ENCODE measurements around the gene CDK13.

Gene CDK13

DNA sequence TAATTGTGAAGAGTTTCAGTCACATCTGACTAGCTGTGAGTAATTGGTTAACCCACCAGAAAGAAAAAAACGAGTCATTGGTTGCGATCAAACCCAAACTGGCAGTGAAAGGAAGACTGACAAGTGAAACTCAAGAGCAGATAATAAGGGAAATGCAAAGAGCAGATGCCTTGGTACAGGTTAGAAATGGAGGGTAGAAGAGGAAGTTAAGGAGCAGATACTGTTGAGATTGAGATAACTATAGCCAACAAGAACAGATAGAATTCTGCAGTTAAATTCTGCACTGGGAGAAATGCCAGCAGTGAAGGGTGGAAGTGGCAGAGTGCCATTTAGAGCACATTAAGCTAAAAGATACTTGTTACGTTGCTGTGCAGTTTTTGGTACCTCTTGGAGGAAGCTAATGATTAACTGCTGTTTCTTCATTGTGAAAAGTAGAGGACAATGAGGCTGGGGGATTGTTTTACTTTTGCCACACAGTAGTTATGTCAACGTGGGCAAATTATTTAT, 65.8 kb downstream of the CDK13 start:
- no peak for DNase-seq

DNA sequence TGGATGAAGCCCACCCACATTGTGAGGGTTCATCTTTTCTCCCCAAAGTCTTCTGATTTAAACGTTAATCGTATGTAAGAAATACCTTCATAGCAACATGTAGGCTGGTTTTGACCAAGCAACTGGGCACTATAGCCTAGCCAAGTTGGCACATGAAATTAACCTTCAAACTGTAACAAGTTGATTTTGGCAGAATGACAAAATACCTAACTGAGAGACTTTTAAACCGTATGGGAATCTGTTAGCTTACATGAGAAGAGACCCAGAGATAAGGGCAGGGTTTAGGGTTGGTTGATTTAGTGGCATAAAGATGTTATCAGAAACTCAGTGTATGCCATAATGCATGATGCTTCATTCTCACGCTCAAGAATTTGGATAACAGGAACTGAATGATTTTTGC, 69.5 kb downstream of the CDK13 start:
- no peak for DNase-seq

DNA sequence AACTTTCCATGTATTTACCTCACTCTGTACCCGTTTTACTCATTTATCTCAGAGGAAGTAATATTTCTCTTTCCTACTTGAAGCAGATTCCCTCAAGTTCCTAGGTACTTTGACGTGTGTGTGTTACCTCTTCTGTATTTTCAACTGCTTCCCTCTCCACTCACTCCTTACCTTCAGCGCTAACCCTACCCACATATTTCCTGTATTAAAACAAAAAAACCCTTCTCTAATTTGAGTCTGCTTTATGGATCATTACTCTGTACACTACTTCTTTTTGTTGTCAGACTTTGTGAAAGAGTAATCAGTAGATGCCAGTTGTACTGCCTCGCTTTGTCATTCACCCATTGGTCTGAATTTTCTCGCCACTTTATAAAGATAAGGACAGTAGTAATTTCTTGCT, 74.0 kb downstream of the CDK13 start:
- DNase-seq, result no peak

DNA sequence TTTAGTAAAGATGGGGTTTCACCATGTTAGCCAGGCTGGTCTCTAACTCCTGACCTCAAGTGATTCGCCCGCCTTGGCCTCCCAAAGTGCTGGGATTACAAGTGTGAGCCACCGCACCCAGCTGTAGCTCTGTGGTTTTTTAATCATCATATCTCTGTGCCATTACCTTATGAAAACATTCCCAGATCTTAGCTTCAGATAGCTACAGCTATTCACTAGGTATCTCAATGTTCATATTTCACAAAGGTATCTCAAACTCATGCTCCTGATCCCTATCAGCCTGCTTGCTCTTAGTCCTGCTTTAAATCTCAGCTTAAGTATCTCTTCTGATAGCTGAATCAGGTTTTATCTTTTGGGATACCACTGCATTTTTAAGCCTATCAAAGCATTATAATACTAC, 74.8 kb downstream of the CDK13 start:
- DNase-seq, result no peak

DNA sequence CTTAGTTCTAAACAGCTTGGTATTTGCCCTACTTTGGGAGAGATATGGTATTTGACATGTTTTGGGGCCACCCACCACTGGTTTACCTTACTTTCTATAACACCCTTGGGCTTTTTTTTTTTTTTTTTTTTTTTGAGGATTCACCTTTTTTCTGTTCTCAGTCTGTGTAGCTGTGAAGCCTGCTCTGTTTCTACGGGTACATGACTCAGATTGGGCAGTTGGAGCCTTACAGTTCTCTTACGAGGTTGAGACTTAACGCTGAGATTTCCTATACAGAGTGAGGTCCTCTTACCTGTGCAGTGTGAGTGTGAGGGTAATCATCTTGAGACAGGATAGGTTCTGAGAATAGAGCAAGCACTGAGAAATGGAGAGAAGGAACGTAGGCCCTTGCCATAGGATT, 77.5 kb downstream of the CDK13 start:
- no peak for DNase-seq

DNA sequence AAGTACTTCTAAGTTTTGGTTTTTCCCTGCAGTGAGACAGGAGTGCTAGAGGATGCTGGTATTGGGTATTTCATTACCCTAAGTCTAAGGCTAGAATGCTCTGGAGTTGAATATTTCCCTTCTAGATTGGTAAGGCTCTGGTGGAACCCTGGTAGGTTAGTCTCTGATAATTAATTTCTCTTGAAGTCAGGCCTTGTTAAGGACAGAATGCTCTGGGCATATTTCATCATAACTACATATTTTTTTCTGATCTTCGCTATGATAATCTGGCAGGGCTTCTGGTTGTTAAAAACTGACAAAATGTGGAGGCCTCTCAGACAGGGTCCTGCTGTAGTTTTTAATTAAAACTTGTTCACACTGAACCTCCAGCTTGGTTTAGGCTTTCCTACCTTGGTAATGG, 83.8 kb downstream of the CDK13 start:
- DNase-seq, result no peak

DNA sequence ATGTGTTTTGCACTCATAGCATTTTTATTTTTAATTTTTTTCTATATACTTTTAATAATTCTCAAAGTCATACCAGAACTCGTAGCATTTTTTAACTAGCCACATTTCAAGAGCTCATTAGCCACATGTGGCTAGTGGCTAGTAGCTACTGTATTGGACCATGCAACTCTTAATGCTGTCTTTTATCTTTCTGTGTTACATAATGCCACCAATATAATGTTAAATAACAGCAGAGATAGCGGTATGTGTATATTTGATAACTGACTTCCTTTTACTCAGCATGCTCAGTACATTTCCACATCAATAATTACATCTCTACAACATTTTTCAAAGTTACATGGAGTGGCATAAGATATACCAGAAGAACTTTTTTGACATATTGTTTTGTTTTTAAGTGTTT, 91.4 kb downstream of the CDK13 start:
- no peak for DNase-seq

DNA sequence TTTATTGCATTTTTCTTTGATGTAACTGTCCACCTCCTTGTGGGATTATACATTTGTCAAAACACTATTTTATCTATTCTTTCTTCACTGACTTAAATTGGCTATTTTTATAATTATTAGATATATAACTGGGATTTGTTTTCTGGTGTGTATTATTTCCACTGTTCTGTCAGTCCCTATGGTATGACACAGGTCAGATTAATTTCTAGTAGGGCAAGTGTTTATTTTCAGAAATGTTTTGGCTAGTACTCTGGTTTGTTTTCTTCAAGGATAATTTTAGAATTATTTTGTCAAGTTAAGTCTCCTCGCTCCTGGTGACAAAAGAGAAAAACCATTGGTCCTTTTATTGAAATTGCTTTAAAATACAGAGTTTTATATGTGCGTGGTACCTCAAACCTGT, 93.1 kb downstream of the CDK13 start:
- no peak for DNase-seq

DNA sequence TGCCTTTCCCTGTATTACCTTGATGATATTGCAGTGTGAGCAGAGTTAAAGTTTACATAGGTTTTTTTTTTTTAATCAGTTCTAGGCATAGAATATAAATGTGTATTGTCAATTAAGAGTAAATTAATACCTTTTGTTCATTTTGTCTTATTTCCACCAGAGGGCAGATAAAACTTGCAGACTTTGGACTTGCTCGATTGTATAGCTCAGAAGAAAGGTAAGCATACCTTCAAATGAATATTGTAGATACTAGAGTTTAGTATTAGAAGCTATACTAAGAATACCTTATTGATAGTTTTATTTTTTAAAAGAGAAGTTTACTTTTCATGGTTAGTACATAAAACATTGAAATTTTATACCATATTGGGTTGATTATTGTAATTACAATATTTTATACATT, 97.6 kb downstream of the CDK13 start:
- DNase-seq, result no peak

DNA sequence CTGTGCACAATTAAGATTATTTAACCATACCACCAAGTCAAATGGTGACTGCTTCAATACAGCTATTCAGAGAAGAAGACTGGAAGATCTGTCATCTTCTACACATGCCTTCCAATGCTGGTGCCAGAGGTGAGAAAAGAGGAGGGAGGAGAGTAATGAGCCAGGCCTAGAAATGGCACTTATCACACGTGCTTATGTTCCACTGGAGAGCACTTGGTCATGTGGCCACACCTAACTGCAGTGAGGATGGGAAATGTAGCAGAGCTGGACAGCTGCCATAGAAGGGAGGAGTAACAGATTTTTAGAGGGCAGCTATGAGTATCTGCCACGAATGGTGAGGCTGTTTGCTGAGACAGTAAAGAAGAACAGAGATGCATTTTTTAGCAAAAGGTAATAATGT, 107.2 kb downstream of the CDK13 start:
- DNase-seq, result no peak

DNA sequence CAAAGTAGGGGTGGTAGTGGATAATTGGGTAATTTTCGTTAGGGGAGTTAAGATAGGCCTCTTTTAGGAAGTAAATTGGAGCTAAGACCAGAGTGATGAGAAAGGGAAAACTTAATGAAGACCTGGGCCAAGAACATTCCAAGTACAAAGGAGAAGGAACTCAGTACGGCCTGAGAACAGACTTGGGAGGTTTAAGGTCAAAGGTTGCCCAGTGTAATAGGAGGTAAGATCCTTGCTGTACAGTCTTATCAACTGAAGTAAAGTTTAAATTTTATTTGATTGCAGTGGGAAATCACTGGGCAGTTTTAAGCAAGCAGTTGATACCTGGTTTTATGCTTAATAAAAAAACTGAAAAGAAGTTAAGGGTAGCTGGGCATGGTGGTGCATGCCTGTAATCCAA, 108.0 kb downstream of the CDK13 start:
- no peak for DNase-seq

DNA sequence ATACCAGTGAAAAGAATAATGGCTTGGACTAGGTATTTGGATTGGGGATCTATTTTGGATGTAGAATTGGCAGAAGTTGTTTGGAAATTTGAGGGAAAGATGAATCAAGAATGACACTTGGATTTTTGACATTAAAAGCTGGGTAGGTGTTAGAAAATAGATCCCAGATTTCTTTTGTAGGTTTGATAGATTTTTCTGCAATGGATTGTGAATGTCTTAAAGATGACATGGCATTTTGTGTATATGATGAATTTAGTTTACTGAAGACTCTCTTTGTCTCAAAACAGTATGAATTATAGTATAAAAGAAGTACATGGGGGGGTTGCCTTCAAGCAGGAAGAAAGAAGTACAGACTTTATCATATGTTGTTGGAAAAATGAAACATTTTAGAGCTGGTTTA, 108.6 kb downstream of the CDK13 start:
- DNase-seq, result no peak

DNA sequence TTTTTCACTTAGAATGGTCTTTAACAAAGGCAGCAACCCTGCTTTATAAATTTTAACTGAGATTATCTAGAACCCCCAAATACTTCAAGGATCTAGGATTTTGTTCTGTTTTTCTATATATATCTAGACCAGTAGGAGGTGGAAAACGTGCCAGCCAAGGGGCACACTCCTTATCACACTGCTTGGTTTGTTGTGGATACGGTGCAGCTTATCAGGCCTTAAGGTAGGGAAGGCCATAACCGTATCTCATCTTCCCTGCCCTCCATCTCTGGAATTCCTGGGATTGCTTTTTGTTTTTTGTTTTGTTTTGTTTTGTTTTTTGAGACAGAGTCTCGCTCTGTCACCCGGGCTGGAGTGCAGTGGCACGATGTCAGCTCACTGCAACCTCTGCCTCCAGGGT, 109.0 kb downstream of the CDK13 start:
- no peak for DNase-seq

DNA sequence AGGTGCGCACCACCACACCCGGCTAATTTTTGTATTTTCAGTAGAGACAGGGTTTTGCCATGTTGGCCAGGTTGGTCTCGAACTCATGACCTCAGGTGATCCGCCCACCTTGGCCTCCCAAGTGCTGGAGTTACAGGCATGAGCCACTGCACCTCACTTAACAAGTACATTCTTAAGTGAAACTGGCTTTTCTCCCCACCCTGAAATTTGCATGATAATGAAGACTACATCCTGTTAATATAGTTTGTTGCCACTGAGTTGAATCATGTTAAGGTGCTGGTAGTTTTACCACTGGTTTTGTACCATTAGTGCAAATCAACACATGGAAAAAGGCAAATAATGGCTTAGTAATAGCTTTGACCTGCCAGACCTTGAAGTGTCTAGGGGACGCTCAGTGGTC, 122.2 kb downstream of the CDK13 start:
- DNase-seq, result no peak

DNA sequence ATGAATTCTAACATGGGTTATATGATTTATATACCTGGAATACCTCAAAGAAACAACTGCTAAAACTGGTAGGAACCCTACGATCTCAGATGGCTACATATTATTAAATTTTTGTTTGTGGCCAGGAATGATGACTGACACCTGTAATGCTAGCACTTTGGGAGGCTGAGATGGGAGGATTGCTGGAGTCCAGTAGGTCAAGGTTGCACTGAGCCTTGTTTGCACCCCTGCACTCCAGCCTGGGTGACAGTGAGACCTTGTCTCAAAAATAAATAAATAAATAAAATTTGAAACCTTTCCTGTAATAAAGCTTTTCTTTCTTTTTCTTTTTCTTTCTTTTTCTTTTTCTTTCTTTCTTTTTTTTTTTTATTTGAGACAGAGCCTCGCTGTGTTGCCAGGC, 123.2 kb downstream of the CDK13 start:
- no peak for DNase-seq

DNA sequence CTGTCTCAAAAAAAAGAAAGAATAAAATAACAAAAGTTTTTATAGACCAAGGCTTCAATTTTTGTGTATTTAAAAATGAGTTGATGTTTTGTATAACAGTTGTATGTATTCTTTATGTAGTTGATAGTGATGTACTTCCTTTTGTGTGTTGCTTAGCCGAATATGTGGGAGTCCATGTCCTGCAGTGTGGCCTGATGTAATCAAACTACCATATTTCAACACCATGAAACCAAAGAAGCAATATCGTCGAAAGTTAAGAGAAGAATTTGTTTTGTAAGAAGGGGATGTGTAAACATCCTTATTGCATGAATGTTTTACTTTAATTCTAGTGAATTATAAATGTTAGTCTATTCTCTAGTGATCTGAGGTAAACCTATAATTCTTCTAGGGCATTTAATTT, 127.8 kb downstream of the CDK13 start:
- DNase-seq, result no peak

DNA sequence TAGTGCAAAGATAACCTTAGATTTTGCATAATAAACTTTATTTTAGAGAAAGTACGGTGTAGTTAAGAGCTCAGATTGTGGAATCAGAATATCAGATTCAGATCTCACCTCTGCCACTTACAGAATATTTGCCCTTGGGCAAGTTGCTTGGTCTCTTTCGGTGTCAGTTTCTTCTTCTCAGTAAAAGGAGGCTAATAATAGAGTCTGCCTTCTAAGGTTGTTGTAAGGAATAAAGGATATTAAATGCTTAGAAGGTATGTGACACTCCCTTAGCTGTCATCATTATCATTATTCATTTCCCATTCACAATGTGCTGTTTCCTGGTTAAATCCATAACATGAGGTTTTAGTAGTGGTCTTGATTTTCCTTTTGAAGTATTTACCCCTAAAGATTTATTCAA, 142.1 kb downstream of the CDK13 start:
- no peak for DNase-seq

DNA sequence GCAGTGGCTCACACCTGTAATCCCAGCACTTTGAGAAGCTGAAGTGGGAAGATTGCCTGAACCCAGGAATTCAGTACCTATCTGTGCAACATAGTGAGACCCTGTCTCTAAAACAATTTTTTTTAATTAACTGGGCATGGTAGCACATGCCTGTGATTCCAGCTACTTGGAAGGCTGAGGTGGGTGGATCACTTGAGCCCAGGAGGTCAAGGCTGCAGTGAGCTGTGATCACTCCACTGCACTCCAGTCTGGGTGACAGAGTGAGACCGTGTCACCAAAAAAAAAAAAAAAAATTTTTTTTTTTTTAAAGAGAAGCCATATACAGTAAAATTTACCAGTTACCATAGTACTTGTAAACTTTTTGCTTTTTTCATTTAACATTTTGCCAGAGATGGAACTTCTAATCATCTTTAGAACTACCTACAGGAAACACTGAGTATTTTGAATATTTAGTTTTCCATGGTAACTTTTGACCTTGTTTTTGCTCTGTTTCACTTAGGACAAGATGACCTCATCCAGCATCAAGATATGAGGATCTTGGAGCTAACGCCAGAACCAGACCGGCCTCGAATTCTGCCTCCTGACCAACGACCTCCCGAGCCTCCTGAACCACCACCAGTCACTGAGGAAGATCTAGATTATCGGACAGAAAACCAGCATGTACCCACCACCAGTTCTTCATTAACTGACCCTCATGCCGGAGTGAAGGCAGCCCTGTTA, 143.7 kb downstream of the CDK13 start:
- DNase-seq, result no peak

DNA sequence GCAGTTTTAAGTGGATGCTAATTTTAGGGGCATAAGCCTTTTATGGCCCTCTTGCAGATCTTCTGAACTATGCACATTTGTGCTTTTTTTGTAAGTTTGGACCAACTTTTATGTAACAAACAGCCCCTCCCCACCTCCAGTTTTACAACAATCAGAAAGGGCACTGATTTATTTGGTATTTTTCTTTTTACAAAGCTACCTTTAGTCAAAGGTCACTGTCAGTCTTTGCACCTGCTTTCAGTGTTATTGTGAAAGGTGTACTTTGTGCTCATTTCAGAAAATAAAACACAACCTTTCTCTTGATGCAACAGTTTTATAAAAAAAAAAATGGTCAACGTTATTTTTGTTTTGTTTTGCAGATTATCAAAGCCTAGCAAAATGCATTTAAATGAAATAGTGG, 145.2 kb downstream of the CDK13 start:
- no peak for DNase-seq

DNA sequence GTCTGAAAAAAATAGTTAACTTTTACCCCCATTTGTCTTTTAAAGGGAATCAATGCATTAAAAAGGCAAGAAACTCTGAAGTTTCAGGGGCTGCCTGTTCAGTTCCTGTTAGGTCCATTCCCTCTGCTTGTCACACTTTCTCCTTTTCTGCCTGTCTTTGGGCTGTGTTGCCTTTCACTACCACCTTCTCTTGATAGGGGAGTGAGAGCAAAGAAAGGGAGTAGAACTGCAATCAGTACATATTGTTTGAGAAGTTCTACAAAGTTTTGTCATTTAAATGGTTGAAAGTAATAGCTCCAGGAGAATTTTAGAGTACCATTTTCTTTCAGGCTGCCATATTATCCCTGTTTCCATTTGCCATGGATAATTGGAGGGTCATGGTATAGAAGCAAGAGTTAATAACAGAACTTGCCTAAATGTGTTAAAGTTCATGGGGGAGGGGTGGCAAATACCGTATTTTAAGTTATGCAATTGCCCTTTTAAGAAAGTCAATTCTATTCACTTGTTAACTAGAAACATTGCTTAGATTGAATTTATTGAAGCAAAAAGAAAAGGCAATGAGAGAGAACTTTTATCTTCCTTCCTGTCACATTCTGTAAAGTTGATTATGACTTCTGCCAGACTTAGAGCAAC, 145.8 kb downstream of the CDK13 start:
- no peak for DNase-seq

DNA sequence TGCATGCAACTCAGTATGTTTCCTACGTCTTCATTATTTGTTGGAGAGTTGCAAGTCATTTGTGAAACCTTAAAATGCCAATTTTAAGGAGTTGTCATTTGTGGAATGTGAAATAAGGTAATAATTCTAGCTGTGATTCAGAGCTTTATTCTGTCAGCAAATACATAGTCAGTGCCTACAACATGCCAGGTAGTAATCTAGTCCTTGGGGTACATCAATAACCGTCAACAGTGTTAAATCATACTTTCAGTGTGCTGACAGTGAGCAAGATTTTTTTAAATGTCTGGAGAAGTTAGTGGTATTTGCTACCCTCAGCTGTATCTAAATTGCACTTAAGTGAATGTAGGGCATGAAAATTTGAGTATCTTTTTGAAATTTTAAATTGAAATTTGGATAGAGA, 147.7 kb downstream of the CDK13 start:
- DNase-seq, result no peak

DNA sequence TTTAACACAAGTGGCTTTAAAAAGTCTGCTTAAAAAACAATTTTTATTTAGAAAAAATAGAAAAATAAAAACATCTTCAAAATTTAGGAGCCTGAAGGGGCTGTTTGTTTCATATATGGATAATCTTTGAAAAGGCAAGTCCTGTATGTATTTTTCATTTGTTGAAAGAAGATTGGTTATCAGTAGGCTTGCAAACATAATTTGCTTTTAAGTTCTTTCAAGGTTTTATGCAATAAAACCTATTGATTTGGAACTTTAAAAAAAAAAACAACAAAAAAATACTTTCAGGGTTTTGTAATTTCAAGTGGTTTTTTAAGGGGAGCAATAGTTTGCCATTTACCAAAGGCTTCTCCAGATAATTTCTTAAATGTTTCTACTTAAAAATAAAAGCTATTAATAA, 148.8 kb downstream of the CDK13 start:
- no peak for DNase-seq

DNA sequence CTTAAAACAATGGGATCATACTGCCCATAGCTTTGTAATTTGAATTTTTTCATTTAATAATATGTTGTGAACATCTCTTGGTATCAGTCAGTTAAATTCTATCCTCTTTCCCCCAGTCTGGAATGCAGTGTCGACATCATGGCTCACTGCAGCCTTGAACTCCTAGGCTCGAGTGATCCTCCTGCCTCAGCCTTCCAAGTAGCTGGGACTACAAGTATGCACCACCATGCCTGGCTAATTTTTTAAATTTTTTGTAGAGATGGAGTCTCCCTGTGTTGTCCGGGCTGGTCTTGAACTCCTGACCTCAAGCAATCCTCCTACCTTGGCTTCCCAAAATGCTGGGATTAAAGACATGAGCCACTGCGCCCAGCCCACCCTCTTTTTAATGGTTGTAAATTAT, 149.8 kb downstream of the CDK13 start:
- DNase-seq, result no peak

DNA sequence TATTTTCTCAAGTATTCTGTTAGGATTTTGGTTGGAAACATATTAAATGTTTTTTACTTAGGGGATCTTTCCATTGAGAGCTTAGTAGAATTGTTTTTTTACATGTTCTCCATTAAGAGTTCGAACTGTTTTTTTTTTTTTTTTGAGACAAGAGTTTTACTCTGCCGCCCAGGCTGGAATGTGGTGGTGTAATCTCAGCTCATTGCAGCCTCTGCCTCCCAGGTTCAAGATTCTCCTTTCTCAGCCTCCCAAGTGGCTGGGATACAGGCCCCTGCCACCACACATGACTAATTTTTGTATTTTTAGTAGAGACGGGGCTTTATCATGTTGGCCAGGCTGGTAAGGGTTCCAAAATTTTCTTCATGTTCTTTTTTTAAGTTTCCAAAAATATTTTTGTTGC, 151.1 kb downstream of the CDK13 start:
- DNase-seq, result no peak

DNA sequence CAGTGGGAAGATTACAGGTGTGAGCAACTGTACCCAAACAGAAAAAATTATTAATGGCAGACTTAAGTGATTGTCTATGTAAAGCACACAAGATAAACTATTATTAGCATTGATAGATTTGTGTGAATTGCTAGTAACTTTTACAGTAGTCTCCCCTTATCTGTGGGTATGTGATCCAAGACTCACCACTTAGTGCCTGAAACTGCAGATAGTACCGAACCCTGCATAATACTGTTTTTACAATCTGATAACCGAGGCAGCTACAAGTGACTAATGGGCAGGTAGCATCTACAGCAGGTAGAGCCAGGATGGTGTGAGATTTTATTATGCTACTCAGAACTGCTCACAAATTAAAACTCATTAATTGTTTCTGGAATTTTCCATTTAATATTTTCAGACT, 152.8 kb downstream of the CDK13 start:
- DNase-seq, result no peak

All from CD4-positive, alpha-beta T cell treated with Interleukin-6 for 4 hours (primary cell).